A673 (cell line): ENCODE results near the gene POLG.

Source experiments
- EZH2 ChIP-seq: fragments of 200-600 bp; sonication (generic); IDR thresholded peaks from 2 replicates; pipeline ENCODE4 v1.6.1; 2017; ENCODE audit warnings: borderline replicate concordance, low read depth, mild to moderate bottlenecking, mixed read lengths, antibody characterized with exemption, low read length; ENCODE audit not compliant: poor library complexity, severe bottlenecking
- TF ChIP-seq, protein P1 (sequence below): fragments of 300-800, 200-600 bp; sonication (generic); conservative IDR thresholded peaks from 2 replicates; pipeline ENCODE4 v1.5.1; 2017; ENCODE audit warnings: low read depth, mild to moderate bottlenecking, antibody characterized with exemption, low read length, moderate library complexity, mixed read lengths

DNA sequence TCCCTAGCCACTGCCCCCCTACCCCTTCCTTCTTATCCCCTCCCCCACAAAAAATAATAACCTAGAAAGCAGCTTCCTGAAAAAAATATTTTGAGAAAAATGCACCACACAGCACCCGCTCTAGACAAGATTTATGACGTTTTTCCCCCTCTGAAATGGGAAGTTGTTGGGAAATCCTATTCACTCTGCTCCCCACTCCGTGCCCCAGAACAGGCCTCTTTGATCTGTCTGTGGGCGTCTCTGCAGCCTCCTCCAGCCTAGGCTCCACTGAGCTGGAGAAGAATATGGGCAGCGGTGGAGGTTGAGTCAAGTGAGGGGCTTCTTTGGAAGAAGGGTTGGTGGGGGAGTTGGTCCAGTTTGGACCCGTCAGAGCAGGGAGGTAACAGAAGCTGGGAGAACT lies 28.5 kb upstream of the POLG start:
- TF ChIP-seq, protein P1, sequence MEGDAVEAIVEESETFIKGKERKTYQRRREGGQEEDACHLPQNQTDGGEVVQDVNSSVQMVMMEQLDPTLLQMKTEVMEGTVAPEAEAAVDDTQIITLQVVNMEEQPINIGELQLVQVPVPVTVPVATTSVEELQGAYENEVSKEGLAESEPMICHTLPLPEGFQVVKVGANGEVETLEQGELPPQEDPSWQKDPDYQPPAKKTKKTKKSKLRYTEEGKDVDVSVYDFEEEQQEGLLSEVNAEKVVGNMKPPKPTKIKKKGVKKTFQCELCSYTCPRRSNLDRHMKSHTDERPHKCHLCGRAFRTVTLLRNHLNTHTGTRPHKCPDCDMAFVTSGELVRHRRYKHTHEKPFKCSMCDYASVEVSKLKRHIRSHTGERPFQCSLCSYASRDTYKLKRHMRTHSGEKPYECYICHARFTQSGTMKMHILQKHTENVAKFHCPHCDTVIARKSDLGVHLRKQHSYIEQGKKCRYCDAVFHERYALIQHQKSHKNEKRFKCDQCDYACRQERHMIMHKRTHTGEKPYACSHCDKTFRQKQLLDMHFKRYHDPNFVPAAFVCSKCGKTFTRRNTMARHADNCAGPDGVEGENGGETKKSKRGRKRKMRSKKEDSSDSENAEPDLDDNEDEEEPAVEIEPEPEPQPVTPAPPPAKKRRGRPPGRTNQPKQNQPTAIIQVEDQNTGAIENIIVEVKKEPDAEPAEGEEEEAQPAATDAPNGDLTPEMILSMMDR, result no peak
- TF ChIP-seq EZH2, result no peak
